Upper lobe of left lung (tissue), 4 donors: ENCODE results near the gene MRPL43.

Source experiments
- EP300 ChIP-seq, 4 donors: sonication (generic); formaldehyde crosslinking; IDR thresholded peaks; one replicate each; pipeline ENCODE4 v1.5.1; 2017; ENCODE audit warnings: antibody characterized with exemption in 4 of 4, control low read depth in 2 of 4
- POLR2A ChIP-seq, 4 donors: fragments of 450-650 bp; IDR thresholded peaks; one replicate each; pipeline ENCODE4 v1.5.1; 2016 to 2017; ENCODE audit warnings: antibody characterized with exemption in 4 of 4, mild to moderate bottlenecking in 2 of 4
- TF ChIP-seq, protein P1 (sequence below), 6 experiments: fragments of 450-650 bp in 4 of 6; fragments of 200-600 bp in 2 of 6; sonication (generic) in 2 of 6; IDR thresholded peaks; one replicate each; pipeline ENCODE4 v1.5.1; 2016 to 2019; ENCODE audit warnings: antibody characterized with exemption in 6 of 6

- no peak for TF ChIP-seq POLR2A (IDR thresholded peaks at IDR 0.05)
- TF ChIP-seq, protein P1, sequence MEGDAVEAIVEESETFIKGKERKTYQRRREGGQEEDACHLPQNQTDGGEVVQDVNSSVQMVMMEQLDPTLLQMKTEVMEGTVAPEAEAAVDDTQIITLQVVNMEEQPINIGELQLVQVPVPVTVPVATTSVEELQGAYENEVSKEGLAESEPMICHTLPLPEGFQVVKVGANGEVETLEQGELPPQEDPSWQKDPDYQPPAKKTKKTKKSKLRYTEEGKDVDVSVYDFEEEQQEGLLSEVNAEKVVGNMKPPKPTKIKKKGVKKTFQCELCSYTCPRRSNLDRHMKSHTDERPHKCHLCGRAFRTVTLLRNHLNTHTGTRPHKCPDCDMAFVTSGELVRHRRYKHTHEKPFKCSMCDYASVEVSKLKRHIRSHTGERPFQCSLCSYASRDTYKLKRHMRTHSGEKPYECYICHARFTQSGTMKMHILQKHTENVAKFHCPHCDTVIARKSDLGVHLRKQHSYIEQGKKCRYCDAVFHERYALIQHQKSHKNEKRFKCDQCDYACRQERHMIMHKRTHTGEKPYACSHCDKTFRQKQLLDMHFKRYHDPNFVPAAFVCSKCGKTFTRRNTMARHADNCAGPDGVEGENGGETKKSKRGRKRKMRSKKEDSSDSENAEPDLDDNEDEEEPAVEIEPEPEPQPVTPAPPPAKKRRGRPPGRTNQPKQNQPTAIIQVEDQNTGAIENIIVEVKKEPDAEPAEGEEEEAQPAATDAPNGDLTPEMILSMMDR (IDR thresholded peaks at IDR 0.05) = no peak
- no peak for TF ChIP-seq EP300 (IDR thresholded peaks at IDR 0.05)
Observed at GRCh38 chr10:101013365-101013825, 26.1 kb upstream of the MRPL43 start.
